GM12891 (cell line): Measurements from ENCODE around the gene RIPOR3.

ENCODE experiments used
- DNase-seq: peaks from one replicate; pipeline ENCODE4 v3.0.0; 2011; ENCODE audit warnings: low spot score; ENCODE audit not compliant: insufficient read length
- FAIRE-seq: peaks from 2 replicates; lab custom pipeline; 2011; peaks lifted over from hg19 to GRCh38; lab: Jason Lieb, UNC
- PAX5 ChIP-seq: IDR thresholded peaks from 2 replicates; pipeline ENCODE4 v1.6.1; 2011; ENCODE audit warnings: low read length, moderate library complexity, mild to moderate bottlenecking; ENCODE audit not compliant: insufficient read depth, severe bottlenecking
- POLR2A ChIP-seq: IDR thresholded peaks from 2 replicates; pipeline ENCODE4 v1.6.1; 2011; ENCODE audit warnings: low read depth, low read length, control low read depth
- POLR2AphosphoS5 ChIP-seq: IDR thresholded peaks from 2 replicates; pipeline ENCODE4 v1.6.1; 2011; ENCODE audit warnings: low read depth, low read length, control low read depth
- POU2F2 ChIP-seq: IDR thresholded peaks from 2 replicates; pipeline ENCODE4 v1.6.1; 2011; ENCODE audit warnings: low read depth, mild to moderate bottlenecking, control low read depth, low read length, moderate library complexity
- SPI1 ChIP-seq: IDR thresholded peaks from 2 replicates; pipeline ENCODE4 v1.6.1; 2011; ENCODE audit warnings: low read depth, low read length, control low read depth
- TAF1 ChIP-seq: IDR thresholded peaks from 2 replicates; pipeline ENCODE4 v1.6.1; 2011; ENCODE audit warnings: low read depth, low read length, control low read depth

The RIPOR3 gene

DNA sequence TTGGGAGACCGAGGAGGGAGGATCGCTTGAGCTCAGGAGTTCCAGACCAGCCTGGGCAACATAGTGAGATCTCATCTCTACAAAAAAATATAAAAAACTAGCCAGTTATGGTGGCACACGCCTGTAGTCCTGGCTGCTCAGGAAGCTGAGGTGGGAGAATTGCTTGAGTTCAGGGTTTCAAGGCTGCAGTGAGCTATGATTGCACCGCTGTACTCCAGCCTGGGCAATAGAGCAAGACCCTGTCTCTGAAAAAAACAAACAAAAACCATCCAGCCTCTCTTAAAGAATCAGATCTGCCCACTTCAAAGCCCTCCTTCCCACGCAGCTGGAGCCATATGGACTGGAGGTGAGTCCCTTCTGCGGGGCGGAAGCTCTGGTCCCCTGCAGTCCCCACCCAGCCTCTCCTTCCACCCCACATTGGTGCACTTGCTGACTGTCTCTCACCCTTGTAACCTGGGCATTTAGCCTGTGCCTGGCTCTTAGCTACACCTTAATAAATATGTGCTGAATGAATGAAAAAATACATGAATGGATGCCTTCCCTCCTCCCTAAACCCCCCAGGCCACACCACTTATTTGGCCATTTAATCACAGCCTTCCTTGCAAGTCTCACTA lies 32.9 kb upstream of the RIPOR3 start:
- FAIRE-seq (no peak), DNase-seq (no peak)
- no peak for TF ChIP-seq PAX5
- no peak for TF ChIP-seq TAF1
- TF ChIP-seq POLR2AphosphoS5, result no peak
- no peak for TF ChIP-seq POU2F2
- no peak for TF ChIP-seq SPI1
- no peak for TF ChIP-seq POLR2A

GRCh38 chr20:50723672-50724071 lies 32.3 kb upstream of the RIPOR3 start:
- no peak for TF ChIP-seq SPI1
- no peak for TF ChIP-seq POLR2A
- TF ChIP-seq TAF1, result no peak
- TF ChIP-seq PAX5, result no peak
- TF ChIP-seq POLR2AphosphoS5, result no peak
- no peak for TF ChIP-seq POU2F2
- no peak for DNase-seq
- FAIRE-seq, result no peak

GRCh38 chr20:50722424-50723155 lies 31.2 kb upstream of the RIPOR3 start:
- FAIRE-seq (no peak), DNase-seq (no peak)
- no peak for TF ChIP-seq POLR2AphosphoS5
- no peak for TF ChIP-seq POLR2A
- TF ChIP-seq SPI1, result no peak
- TF ChIP-seq TAF1, result no peak
- no peak for TF ChIP-seq POU2F2

GRCh38 chr20:50721881-50722281 lies 30.5 kb upstream of the RIPOR3 start:
- TF ChIP-seq POLR2AphosphoS5 (no peak), PAX5 (no peak), TAF1 (no peak), SPI1 (no peak), POLR2A (no peak), POU2F2 (no peak)
- FAIRE-seq (no peak), DNase-seq (no peak)

GRCh38 chr20:50720582-50720981 lies 29.2 kb upstream of the RIPOR3 start:
- DNase-seq (no peak), FAIRE-seq (no peak)
- TF ChIP-seq PAX5, result no peak
- TF ChIP-seq POLR2AphosphoS5, result no peak
- no peak for TF ChIP-seq SPI1
- no peak for TF ChIP-seq POLR2A
- TF ChIP-seq TAF1, result no peak

- no peak for FAIRE-seq
- no peak for TF ChIP-seq PAX5
- no peak for TF ChIP-seq POLR2AphosphoS5
- TF ChIP-seq POU2F2, result no peak
- no peak for TF ChIP-seq SPI1
- no peak for TF ChIP-seq TAF1
- no peak for TF ChIP-seq POLR2A
- DNase-seq, result no peak
These were observed 28.7 kb upstream of the RIPOR3 start for GRCh38 chr20:50720026-50720425.

DNA sequence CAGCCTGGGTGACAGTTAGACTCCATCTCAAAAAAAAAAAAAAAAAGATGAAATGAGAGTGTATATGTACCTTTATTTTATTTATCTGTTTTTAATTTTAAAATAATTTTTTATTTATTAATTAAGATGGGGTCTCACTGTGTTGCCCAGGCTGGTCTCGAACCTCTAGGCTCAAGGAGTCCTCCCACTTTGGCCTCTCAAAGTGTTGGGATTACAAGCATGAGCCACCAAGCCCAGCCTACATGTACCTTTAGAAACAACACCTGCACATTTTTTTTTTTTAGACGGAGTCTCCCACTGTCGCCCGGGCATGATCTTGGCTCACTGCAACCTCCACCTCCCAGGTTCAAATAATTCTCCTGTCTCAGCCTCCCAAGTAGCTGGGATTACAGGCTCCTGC lies 28.0 kb upstream of the RIPOR3 start:
- no peak for DNase-seq
- FAIRE-seq, result no peak
- TF ChIP-seq POLR2A (no peak), SPI1 (no peak), PAX5 (no peak), TAF1 (no peak), POLR2AphosphoS5 (no peak), POU2F2 (no peak)

- DNase-seq (no peak), FAIRE-seq (no peak)
- TF ChIP-seq POLR2A (no peak), SPI1 (no peak), POU2F2 (no peak), PAX5 (no peak), POLR2AphosphoS5 (no peak), TAF1 (no peak)
These were observed 26.8 kb upstream of the RIPOR3 start for GRCh38 chr20:50717974-50718761.

- no peak for FAIRE-seq
- no peak for TF ChIP-seq POU2F2
- no peak for TF ChIP-seq POLR2A
- TF ChIP-seq SPI1, result no peak
- no peak for TF ChIP-seq TAF1
- TF ChIP-seq PAX5, result no peak
- no peak for TF ChIP-seq POLR2AphosphoS5
These were observed 26.0 kb upstream of the RIPOR3 start for GRCh38 chr20:50717312-50717711.

DNA sequence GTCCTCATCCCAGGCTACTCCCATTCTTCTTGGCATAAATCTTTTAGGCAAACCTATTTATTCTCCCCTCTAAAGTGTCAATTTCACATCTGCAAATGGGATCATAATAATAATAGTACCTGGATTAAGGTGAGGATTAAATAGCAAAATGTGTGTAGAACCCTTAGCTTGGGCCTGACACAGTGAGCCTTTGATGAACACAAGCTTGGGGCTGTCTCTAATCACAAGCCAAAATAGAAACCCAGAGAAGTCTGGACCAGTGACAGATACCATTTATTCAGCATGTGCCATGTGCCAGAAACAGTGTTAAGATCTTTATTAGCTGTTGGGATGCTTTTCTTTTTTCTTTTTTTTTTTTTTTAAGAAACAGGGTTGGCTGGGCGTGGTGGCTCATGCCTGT lies 25.2 kb upstream of the RIPOR3 start:
- FAIRE-seq (no peak), DNase-seq (no peak)
- TF ChIP-seq PAX5, result no peak
- no peak for TF ChIP-seq POLR2A
- TF ChIP-seq TAF1, result no peak
- TF ChIP-seq POU2F2, result no peak
- TF ChIP-seq SPI1, result no peak
- no peak for TF ChIP-seq POLR2AphosphoS5

More at GRCh38 chr20:50717312-50717711, 26.0 kb upstream of the RIPOR3 start:
- no peak for DNase-seq
